Endothelial cell (in vitro differentiated cells): ENCODE results near the gene INTS3. TPM values are rescaled to one million over a fixed set of nuclear protein-coding genes. Genes with fewer than 3 reads are reported as not detected.
A peak's percentile ranks its signal among the peaks of the same experiment; 100 is the strongest.

Experiments used
- DNase-seq: peaks from one replicate; pipeline ENCODE4 v3.0.0; 2021; ENCODE audit warnings: low spot score
- H3K27ac Mint-ChIP-seq: one replicate; pipeline ENCODE4 v1.8.0; 2021; ENCODE audit warnings: mixed read lengths, inconsistent platforms; ENCODE audit not compliant: unreplicated experiment
- H3K27me3 Mint-ChIP-seq: one replicate; pipeline ENCODE4 v1.8.0; 2021; ENCODE audit warnings: mild to moderate bottlenecking, moderate library complexity, mixed read lengths, inconsistent platforms; ENCODE audit not compliant: unreplicated experiment
- H3K36me3 Mint-ChIP-seq: one replicate; pipeline ENCODE4 v1.8.0; 2021; ENCODE audit warnings: mild to moderate bottlenecking, low read depth, mixed read lengths, inconsistent platforms; ENCODE audit not compliant: unreplicated experiment
- H3K4me1 Mint-ChIP-seq: one replicate; pipeline ENCODE4 v1.8.0; 2021; ENCODE audit warnings: mild to moderate bottlenecking, mixed read lengths, inconsistent platforms; ENCODE audit not compliant: unreplicated experiment
- H3K4me3 Mint-ChIP-seq: one replicate; pipeline ENCODE4 v1.8.0; 2021; ENCODE audit warnings: mild to moderate bottlenecking, mixed read lengths, inconsistent platforms; ENCODE audit not compliant: unreplicated experiment
- H3K9me3 Mint-ChIP-seq: one replicate; pipeline ENCODE4 v1.8.0; 2021; ENCODE audit warnings: mixed read lengths, inconsistent platforms; ENCODE audit not compliant: unreplicated experiment
- total RNA-seq: library from RNA; stranded (reverse); fragmentation: NEBNext Ultra II Directional; extraction: Animal tissue kit (Norgen Biotek cat#: 25700); gene quantifications from one replicate; pipeline ENCODE4 v1.2.1, GENCODE V29; 2021; ENCODE audit not compliant: unreplicated experiment
- TF ChIP-seq, protein P1 (sequence below): fragments of 200-600 bp; sonication (generic); IDR thresholded peaks from one replicate; pipeline ENCODE4 v1.5.0; 2021; ENCODE audit warnings: antibody characterized with exemption; ENCODE audit not compliant: unreplicated experiment

Gene INTS3
- total RNA-seq, 1 donor from 2014 or later = 69.4 TPM

DNA sequence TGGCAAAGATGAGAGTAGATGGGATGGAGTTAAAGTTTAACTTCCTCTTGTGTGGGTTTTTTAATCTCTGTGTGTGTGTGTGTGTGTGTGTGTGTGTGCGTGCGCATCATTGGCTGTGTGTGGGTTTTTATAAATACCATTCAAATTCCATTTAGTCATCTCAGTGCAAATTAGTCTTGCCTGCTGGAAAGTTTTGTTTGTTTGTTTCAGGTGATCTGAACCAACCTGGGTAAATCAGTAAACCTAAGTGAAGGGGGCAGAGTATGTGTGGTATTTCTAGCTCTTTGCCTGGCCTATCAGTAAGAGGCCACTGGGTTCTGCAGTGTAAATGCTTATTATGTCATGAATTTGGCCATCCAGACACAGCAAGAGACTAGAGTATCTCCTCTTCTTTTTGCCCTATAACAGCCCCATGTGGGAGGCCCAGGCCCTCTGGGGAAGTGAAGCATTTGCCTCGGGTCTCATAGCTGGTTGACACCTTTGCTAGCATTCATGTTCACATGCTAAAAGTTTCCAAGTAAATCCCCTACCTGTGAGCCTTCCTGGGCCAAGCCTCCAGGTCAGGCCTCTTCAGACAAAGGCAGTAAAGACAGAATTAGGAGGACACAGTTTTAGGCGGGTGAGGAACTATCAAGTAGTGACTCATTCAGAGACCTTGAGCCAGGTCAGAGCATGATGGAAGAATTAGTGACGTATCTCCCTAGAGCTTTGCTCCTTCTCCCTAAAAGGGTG lies 14.7 kb downstream of the INTS3 start:
- no peaks in the 10 kb centered on the region for H3K9me3 Mint-ChIP-seq
- H3K27me3 Mint-ChIP-seq = no peaks in the 10 kb centered on the region
- no peak for DNase-seq
- no peak overlapping the region for H3K27ac Mint-ChIP-seq
- no peak overlapping the region for H3K4me3 Mint-ChIP-seq
- H3K4me1 Mint-ChIP-seq = peaks cover 20% of the 10 kb centered on the region
- peaks cover 43% of the 10 kb centered on the region for H3K36me3 Mint-ChIP-seq
- TF ChIP-seq, protein P1, sequence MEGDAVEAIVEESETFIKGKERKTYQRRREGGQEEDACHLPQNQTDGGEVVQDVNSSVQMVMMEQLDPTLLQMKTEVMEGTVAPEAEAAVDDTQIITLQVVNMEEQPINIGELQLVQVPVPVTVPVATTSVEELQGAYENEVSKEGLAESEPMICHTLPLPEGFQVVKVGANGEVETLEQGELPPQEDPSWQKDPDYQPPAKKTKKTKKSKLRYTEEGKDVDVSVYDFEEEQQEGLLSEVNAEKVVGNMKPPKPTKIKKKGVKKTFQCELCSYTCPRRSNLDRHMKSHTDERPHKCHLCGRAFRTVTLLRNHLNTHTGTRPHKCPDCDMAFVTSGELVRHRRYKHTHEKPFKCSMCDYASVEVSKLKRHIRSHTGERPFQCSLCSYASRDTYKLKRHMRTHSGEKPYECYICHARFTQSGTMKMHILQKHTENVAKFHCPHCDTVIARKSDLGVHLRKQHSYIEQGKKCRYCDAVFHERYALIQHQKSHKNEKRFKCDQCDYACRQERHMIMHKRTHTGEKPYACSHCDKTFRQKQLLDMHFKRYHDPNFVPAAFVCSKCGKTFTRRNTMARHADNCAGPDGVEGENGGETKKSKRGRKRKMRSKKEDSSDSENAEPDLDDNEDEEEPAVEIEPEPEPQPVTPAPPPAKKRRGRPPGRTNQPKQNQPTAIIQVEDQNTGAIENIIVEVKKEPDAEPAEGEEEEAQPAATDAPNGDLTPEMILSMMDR = no peak

DNA sequence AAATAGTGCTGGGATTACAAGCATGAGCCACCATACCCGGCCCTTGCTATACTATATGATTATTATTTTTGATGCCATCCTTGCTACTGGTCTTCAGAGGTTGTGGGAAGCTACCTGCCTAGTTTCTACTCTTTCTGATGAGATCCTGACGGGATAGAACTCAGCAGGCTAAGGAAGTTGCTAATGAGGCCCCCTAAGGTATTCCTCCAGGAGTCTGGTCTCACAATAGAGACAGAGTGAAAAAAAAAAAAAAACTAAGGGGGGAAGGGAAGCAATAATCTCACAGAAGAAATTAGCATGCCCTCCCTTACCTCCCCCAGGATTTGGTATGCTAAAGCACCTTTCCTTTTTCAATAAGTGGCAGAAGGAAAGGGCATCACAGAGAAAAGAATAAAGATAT lies 17.6 kb downstream of the INTS3 start:
- H3K4me1 Mint-ChIP-seq = peaks cover 35% of the 10 kb centered on the region
- H3K36me3 Mint-ChIP-seq = peaks cover 43% of the 10 kb centered on the region
- no peak overlapping the region for H3K27ac Mint-ChIP-seq

DNA sequence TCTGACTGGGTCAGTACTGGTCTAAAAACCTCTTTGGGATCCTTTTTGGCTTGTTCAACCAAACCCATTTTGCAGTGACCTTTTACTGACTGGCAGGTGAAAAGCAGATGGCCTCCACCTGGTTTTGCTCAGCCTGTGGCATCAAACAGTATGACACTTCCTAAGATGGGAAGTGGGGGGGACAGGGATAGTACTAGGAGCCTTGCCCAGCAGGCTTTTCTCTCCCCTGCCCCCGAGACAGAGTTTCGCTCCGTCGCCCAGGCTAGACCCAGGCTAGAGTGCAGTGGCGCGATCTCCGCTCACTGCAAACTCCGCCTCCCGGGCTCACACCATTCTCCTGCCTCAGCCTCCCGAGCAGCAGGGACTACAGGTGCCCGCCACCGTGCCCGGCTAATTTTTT lies 18.3 kb downstream of the INTS3 start:
- H3K4me1 Mint-ChIP-seq = peaks cover 43% of the 10 kb centered on the region
- H3K36me3 Mint-ChIP-seq = peaks cover 45% of the 10 kb centered on the region
- no peak overlapping the region for H3K27ac Mint-ChIP-seq
- no peak for DNase-seq
- no peaks in the 10 kb centered on the region for H3K27me3 Mint-ChIP-seq
- no peak overlapping the region for H3K4me3 Mint-ChIP-seq
- TF ChIP-seq, protein P1 = no peak
- no peaks in the 10 kb centered on the region for H3K9me3 Mint-ChIP-seq

More for the DNA sequence above, 17.6 kb downstream of the INTS3 start:
- TF ChIP-seq, protein P1 = no peak
- H3K9me3 Mint-ChIP-seq = no peaks in the 10 kb centered on the region
- H3K4me3 Mint-ChIP-seq = no peak overlapping the region
- H3K27me3 Mint-ChIP-seq = no peaks in the 10 kb centered on the region
- DNase-seq = no peak

DNA sequence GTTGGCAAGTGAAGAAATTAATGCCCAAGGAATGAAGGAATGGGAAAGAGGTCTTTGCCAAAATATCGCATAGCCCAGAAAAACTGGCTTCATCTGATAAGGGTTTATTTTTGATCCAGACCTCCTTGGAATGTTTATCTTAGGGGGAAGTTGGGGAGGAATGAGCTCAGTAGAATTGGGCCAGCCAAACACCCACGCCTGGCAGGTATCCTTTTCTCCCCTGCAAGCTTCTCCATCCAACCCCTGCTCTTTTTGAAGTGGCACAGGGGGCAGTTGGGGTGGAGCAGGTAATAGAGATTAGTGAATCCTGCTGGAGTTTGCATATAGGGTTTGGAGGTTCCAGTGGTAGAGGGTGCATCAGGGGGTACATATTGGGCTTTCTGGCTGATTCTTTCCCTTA lies 21.1 kb downstream of the INTS3 start:
- no peak overlapping the region for H3K27ac Mint-ChIP-seq
- no peaks in the 10 kb centered on the region for H3K9me3 Mint-ChIP-seq
- peaks cover 37% of the 10 kb centered on the region for H3K36me3 Mint-ChIP-seq
- TF ChIP-seq, protein P1 = no peak
- DNase-seq = no peak
- peaks cover 63% of the 10 kb centered on the region for H3K4me1 Mint-ChIP-seq
- peaks cover 4% of the 10 kb centered on the region for H3K27me3 Mint-ChIP-seq
- peak overlapping the region; percentile 13 for H3K4me3 Mint-ChIP-seq

DNA sequence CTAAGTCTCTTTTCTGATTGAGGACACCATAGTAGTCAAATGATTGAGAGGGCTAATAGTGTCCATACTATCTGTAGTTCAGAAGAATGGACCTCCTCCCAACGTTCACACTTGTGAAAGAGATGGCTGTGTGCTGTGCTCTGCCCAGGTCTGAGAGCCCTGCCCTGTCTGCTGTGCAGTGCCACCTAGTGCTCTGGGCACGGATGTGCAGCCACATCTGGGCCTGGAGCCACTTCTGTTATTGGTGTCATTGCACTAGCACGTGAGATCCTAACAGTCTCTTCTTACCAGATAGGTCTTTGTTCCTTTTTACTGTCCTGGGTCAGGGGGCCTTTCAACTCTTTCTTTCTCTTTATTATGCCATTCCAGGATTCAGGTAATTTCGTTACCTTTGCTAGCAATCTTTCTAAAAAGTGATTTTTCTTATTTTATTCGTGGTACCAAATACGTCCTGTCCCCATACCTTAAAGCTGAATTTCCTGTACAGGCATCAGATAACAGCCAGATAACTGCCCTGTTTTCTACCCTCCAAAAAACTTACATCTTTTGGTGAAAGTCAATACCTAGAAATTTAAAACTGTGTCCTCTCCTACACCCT lies 21.7 kb downstream of the INTS3 start:
- DNase-seq = peak; percentile 87
- H3K27ac Mint-ChIP-seq = peak overlapping the region; percentile 54

More for the DNA sequence above, 21.7 kb downstream of the INTS3 start:
- H3K4me1 Mint-ChIP-seq = peaks cover 59% of the 10 kb centered on the region
- H3K9me3 Mint-ChIP-seq = no peaks in the 10 kb centered on the region
- TF ChIP-seq, protein P1 = peak; percentile 68
- peaks cover 35% of the 10 kb centered on the region for H3K36me3 Mint-ChIP-seq
- no peak overlapping the region for H3K4me3 Mint-ChIP-seq
- peaks cover 7% of the 10 kb centered on the region for H3K27me3 Mint-ChIP-seq
